ENCODE results near the gene CCDC71. TPM values are rescaled to one million over a fixed set of nuclear protein-coding genes. Genes with fewer than 3 reads are reported as not detected.

The CCDC71 gene
- total and polyA plus RNA-seq, 2 of the 13 experiments (the other 11 are each of a cell fraction or from before 2014, with no cell fraction given): 9.7 to 14.3 TPM

- TF ChIP-seq PRMT3 (CRISPR knock-in tag; IDR thresholded peaks at IDR 0.05; ENCODE audit: borderline replicate concordance, low read depth) (no peak), NR2C2 (CRISPR knock-in tag; IDR thresholded peaks at IDR 0.05; ENCODE audit: borderline replicate concordance) (peak; percentile 91), ZNF878 (CRISPR knock-in tag; IDR thresholded peaks at IDR 0.05) (no peak), SOX5 (CRISPR knock-in tag; IDR thresholded peaks at IDR 0.05; ENCODE audit: borderline replicate concordance) (no peak; the same call in 1 of the 2 replicates), CEBPB (IDR thresholded peaks at IDR 0.05; ENCODE audit: borderline replicate concordance, low read depth, low read length) (no peak), ZBTB40 (IDR thresholded peaks at IDR 0.05) (peak; percentile 77), ZBTB40 (CRISPR knock-in tag; IDR thresholded peaks at IDR 0.05) (peak; percentile 79), ZNF451 (CRISPR knock-in tag; IDR thresholded peaks at IDR 0.05) (peak; percentile 86), ZNF674 (CRISPR knock-in tag; IDR thresholded peaks at IDR 0.05; ENCODE audit: low read depth) (0 out of 2 replicates have a peak, but pooled peaks have one; percentile 51), RARG (CRISPR knock-in tag; IDR thresholded peaks at IDR 0.05; ENCODE audit: low read depth) (no peak), TBX2 (CRISPR knock-in tag; IDR thresholded peaks at IDR 0.05; ENCODE audit: borderline replicate concordance) (peak; percentile 70; the same call in 1 of the 2 replicates), ZMAT3 (CRISPR knock-in tag; conservative IDR thresholded peaks at IDR 0.05) (peak; percentile 78; the same call in 1 of the 2 replicates), ZNF652 (CRISPR knock-in tag; IDR thresholded peaks at IDR 0.05; ENCODE audit: borderline replicate concordance, low read depth) (no peak)
- TF ChIP-seq, protein P1, sequence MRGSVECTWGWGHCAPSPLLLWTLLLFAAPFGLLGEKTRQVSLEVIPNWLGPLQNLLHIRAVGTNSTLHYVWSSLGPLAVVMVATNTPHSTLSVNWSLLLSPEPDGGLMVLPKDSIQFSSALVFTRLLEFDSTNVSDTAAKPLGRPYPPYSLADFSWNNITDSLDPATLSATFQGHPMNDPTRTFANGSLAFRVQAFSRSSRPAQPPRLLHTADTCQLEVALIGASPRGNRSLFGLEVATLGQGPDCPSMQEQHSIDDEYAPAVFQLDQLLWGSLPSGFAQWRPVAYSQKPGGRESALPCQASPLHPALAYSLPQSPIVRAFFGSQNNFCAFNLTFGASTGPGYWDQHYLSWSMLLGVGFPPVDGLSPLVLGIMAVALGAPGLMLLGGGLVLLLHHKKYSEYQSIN (CRISPR knock-in tag; IDR thresholded peaks at IDR 0.05; ENCODE audit: borderline replicate concordance): no peak
- TF ChIP-seq, protein P2, sequence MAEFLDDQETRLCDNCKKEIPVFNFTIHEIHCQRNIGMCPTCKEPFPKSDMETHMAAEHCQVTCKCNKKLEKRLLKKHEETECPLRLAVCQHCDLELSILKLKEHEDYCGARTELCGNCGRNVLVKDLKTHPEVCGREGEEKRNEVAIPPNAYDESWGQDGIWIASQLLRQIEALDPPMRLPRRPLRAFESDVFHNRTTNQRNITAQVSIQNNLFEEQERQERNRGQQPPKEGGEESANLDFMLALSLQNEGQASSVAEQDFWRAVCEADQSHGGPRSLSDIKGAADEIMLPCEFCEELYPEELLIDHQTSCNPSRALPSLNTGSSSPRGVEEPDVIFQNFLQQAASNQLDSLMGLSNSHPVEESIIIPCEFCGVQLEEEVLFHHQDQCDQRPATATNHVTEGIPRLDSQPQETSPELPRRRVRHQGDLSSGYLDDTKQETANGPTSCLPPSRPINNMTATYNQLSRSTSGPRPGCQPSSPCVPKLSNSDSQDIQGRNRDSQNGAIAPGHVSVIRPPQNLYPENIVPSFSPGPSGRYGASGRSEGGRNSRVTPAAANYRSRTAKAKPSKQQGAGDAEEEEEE (CRISPR knock-in tag; IDR thresholded peaks at IDR 0.05; ENCODE audit: borderline replicate concordance): no peak
Observed at GRCh38 chr3:49120438-49121131, 45.5 kb downstream of the CCDC71 start, which contains the start of gene USP19 (continued).

All from HepG2 (cell line).